ENCODE data around the gene SLC34A2. TPM values are rescaled to one million over a fixed set of nuclear protein-coding genes. Genes with fewer than 3 reads are reported as not detected.

The SLC34A2 gene
- total and polyA plus RNA-seq, 8 donors = 0.12 to 35.7 (median 0.55) TPM; not detected in 3

DNA sequence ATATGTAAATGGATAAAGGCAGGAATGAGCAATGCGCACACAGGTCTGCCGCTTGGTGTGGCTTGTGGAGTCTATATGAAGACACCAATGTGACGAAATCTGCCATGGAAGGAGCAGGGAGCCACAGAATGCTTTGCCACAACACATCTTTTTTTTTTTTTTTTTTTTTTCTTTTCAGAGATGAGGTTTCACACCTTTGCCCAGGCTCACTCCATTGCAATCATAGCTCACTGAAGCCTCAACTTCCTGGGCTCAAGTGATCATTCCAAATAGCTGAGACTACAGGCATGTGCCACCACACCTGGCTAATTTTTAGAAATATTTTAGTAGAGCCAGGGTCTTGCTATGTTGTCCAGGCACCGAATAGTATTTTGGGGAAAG lies 17.4 kb upstream of the SLC34A2 start:
- TF ChIP-seq, protein P1, sequence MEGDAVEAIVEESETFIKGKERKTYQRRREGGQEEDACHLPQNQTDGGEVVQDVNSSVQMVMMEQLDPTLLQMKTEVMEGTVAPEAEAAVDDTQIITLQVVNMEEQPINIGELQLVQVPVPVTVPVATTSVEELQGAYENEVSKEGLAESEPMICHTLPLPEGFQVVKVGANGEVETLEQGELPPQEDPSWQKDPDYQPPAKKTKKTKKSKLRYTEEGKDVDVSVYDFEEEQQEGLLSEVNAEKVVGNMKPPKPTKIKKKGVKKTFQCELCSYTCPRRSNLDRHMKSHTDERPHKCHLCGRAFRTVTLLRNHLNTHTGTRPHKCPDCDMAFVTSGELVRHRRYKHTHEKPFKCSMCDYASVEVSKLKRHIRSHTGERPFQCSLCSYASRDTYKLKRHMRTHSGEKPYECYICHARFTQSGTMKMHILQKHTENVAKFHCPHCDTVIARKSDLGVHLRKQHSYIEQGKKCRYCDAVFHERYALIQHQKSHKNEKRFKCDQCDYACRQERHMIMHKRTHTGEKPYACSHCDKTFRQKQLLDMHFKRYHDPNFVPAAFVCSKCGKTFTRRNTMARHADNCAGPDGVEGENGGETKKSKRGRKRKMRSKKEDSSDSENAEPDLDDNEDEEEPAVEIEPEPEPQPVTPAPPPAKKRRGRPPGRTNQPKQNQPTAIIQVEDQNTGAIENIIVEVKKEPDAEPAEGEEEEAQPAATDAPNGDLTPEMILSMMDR (IDR thresholded peaks at IDR 0.05) = no peak
- TF ChIP-seq POLR2A (IDR thresholded peaks at IDR 0.05) = no peak
- no peak for TF ChIP-seq POLR2AphosphoS5 (IDR thresholded peaks at IDR 0.05)
- no peak for TF ChIP-seq EP300 (IDR thresholded peaks at IDR 0.05)
- no peak for DNase-seq
- H3K9me3 ChIP-seq = peaks cover 0 to 4% (median 0%) of the 10 kb centered on the region in 4 donors
- WGBS, 5 donors = 81 to 97% (median 90%) methylated on average over 4 of the region's 4 CpGs
- peaks cover 0 to 10% (median 3%) of the 10 kb centered on the region in 4 donors for H3K4me1 ChIP-seq
- intact Hi-C loops (cut with DNase I; ENCODE audit: low total_unique reads) = no loop called here
- no peaks in the 10 kb centered on the region for H3K27me3 ChIP-seq
- no peak overlapping the region for H3K4me3 ChIP-seq
- H3K36me3 ChIP-seq = no peaks in the 10 kb centered on the region
- H3K27ac ChIP-seq = no peak overlapping the region

DNA sequence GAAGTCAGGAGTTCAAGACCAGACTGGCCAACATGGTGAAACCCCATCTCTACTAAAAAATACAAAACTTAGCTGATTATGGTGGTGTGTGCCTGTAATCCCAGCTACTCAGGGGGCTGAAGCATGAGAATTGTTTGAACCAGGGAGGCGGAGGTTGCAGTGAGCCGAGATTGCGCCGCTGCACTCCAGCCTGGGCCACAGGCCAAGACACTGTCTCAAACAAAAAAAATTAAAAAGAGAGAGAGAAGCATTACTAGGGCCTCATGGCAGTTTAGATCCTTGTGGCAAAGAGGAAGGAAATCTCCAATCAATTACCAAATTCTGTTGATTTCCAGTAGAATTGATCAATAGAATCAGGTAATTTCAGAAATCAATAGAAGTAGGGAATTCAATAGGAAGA lies 16.8 kb upstream of the SLC34A2 start:
- Histone ChIP-seq H3K27me3 (no peaks in the 10 kb centered on the region), H3K4me1 (peaks cover 0 to 10% (median 3%) of the 10 kb centered on the region in 4 donors), H3K27ac (no peak overlapping the region), H3K4me3 (no peak overlapping the region), H3K36me3 (no peaks in the 10 kb centered on the region), H3K9me3 (no peaks in the 10 kb centered on the region)
- intact Hi-C loops (cut with DNase I; ENCODE audit: low total_unique reads) = no loop called here
- 21 to 52% (median 33%) methylated on average over 4 of the region's 4 CpGs for WGBS, 5 donors
- TF ChIP-seq, protein P1 (IDR thresholded peaks at IDR 0.05) = no peak
- TF ChIP-seq POLR2A (IDR thresholded peaks at IDR 0.05) (no peak), EP300 (IDR thresholded peaks at IDR 0.05) (no peak), POLR2AphosphoS5 (IDR thresholded peaks at IDR 0.05) (no peak)
- peak; percentile 31 to 48 for DNase-seq

DNA sequence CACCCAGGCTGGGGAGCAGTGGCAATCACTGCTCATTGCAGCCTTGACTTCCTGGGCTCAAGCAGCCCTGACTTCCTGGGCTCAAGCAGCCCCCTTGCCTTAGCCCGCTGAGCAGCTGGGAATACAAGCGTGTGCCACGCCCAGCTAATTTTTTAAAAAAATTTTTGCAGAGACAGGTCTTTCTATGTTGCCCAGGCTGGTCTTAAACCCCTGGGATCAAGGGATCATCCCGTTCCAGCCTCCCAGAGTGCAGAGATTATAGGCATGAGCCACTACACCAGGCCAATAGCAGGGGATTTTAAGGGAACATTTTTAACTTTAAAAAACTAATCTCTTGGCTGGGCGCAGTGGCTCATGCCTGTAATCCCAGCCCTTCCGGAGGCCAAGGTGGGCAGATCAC lies 5.3 kb upstream of the SLC34A2 start:
- no peak for DNase-seq
- Histone ChIP-seq H3K27me3 (peaks cover 0 to 16% (median 9%) of the 10 kb centered on the region in 3 donors), H3K4me1 (peaks cover 1 to 13% (median 5%) of the 10 kb centered on the region in 4 donors), H3K36me3 (no peaks in the 10 kb centered on the region), H3K4me3 (no peak overlapping the region), H3K9me3 (no peaks in the 10 kb centered on the region), H3K27ac (no peak overlapping the region)
- intact Hi-C loops (cut with DNase I; ENCODE audit: low total_unique reads) = no loop called here
- no peak for TF ChIP-seq POLR2AphosphoS5 (IDR thresholded peaks at IDR 0.05)
- no peak for TF ChIP-seq EP300 (IDR thresholded peaks at IDR 0.05)
- TF ChIP-seq, protein P1 (IDR thresholded peaks at IDR 0.05) = no peak
- no peak for TF ChIP-seq POLR2A (IDR thresholded peaks at IDR 0.05)
- 82 to 91% (median 87%) methylated on average over 5 to 6 of the region's 6 CpGs for WGBS, 5 donors

DNA sequence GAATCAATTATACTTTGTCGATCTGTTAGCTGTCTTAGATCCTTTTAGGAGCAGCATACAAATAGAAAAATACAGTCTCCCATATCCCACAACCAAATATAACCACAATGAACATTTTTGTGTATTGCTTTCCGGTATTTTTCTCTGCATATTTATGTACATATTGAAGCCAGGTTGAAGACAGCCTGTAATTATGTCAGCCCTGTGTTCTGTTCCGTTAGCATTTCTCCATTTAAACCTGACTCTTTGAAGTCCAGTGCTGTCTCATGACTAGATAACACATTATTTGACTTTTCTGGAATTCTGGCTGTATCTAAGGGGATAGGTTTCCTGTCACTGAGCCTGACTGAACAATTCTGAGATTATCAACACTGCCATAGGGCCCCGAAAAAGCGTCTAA lies 4.0 kb upstream of the SLC34A2 start:
- H3K27me3 ChIP-seq = peaks cover 3 to 30% (median 23%) of the 10 kb centered on the region in 3 donors
- TF ChIP-seq POLR2A (IDR thresholded peaks at IDR 0.05) = no peak
- TF ChIP-seq, protein P1 (IDR thresholded peaks at IDR 0.05) = no peak
- no peak for TF ChIP-seq EP300 (IDR thresholded peaks at IDR 0.05)
- no peak for TF ChIP-seq POLR2AphosphoS5 (IDR thresholded peaks at IDR 0.05)
- H3K9me3 ChIP-seq = no peaks in the 10 kb centered on the region
- no peak overlapping the region for H3K27ac ChIP-seq
- no peaks in the 10 kb centered on the region for H3K36me3 ChIP-seq
- H3K4me3 ChIP-seq = no peak overlapping the region
- intact Hi-C loops (cut with DNase I; ENCODE audit: low total_unique reads) = no loop called here
- peaks cover 7 to 23% (median 12%) of the 10 kb centered on the region in 4 donors for H3K4me1 ChIP-seq
- 68 to 78% (median 76%) methylated on average over 5 of the region's 5 CpGs for WGBS, 5 donors
- DNase-seq = no peak

Data from stomach (tissue), 9 donors.